ENCODE measurements around the gene ZNF506. TPM values are rescaled to one million over a fixed set of nuclear protein-coding genes. Genes with fewer than 3 reads are reported as not detected.

ZNF506 gene
- total and polyA plus RNA-seq, 2 donors (not counting 3 experiments of a cell fraction or from before 2014, with no cell fraction given), result 6.4 to 10.7 TPM

DNA sequence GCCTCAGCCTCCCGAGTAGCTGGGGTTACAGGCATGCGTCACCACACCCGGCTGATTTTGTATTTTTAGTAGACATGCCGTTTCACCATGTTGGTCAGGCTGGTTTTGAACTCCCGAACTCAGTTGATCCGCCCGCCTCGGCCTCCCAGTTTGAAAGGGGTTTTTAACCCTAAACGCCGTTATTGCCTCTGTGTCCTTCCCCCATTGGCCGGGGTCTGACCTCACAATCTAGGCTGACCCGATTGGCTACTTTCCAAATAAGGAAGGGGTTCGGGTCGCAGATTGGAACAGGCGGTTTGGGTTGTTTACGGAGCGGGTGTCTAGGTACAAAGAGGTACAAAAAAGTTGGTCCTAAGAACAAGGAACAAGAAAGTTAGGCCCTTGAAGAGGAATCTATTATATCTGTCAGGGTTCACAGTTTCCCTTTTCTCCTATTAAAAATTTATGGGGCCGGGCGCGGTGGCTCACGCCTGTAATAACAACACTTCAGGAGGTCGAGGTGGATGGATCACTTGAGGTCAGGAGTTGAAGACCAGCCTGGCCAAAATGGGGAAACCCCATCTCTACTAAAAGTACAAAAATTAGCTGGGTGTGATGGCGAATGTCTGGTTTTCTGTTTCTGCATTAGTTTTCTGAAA lies 45.2 kb upstream of the ZNF506 start:
- H3K36me3 ChIP-seq (ENCODE audit: control insufficient read depth in 2 of 2, extremely low read depth in 1 of 2, insufficient read depth in 2 of 2, low read length in 2 of 2), result no peaks in the 10 kb centered on the region
- no TSS peak for BruUV-seq (replicated peaks)
- H2AFZ ChIP-seq (ENCODE audit: low read depth, low read length), result peak overlapping the region; percentile 100
- no peaks in the 10 kb centered on the region for H4K20me1 ChIP-seq (replicated peaks; ENCODE audit: control insufficient read depth, extremely low read depth, insufficient read depth, low read length)
- dilution Hi-C loops (cut with MboI; ENCODE audit: extremely low pct_ligation_motif_present, low sequenced_read_pairs), result no loop called here
- H3K9me1 ChIP-seq (replicated peaks; ENCODE audit: control insufficient read depth, extremely low read depth, insufficient read depth, low read length), result no peaks in the 10 kb centered on the region
- no peaks in the 10 kb centered on the region for H3K27me3 ChIP-seq (ENCODE audit: control insufficient read depth in 2 of 2, insufficient read depth in 2 of 2, low read length in 2 of 2)
- H3K4me3 ChIP-seq (replicated peaks in 1 of 3; ENCODE audit: insufficient read depth in 1 of 3, low read depth in 1 of 3, low read length in 3 of 3), result peak overlapping the region; percentile 82 to 93 (median 91)
- H3K79me2 ChIP-seq (ENCODE audit: control insufficient read depth, insufficient read depth, low read length), result peaks cover 11% of the 10 kb centered on the region
- DNase-seq (ENCODE audit: low read depth, low spot score) (peak; percentile 12), FAIRE-seq (no peak)
- H3K4me1 ChIP-seq (ENCODE audit: control insufficient read depth, extremely low read depth, insufficient read depth, low read length), result no peaks in the 10 kb centered on the region
- H3K4me2 ChIP-seq (ENCODE audit: insufficient read depth, low read length), result peak overlapping the region; percentile 89
- H3K9me3 ChIP-seq (replicated peaks; ENCODE audit: control insufficient read depth, insufficient read depth, low read length), result no peaks in the 10 kb centered on the region
- POLR2A ChIA-PET, result interaction anchor here (1.3 kb wide), 1 partner anchor 45 kb away, joined by 9 read pairs; the partner anchor contains the start of gene ZNF506
- peak overlapping the region; percentile 60 for H3K27ac ChIP-seq (ENCODE audit: insufficient read depth, low read depth, low read length)
- H3K9ac ChIP-seq (replicated peaks; ENCODE audit: extremely low read depth, insufficient read depth, low read length), result peak overlapping the region; percentile 93
- TF ChIP-seq GATA2 (IDR thresholded peaks at IDR 0.05; ENCODE audit: insufficient read depth, insufficient read length, low read depth, low read length), result no peak
- no peak for TF ChIP-seq FOS (IDR thresholded peaks at IDR 0.05; ENCODE audit: borderline replicate concordance, insufficient read depth, low read length)
- TF ChIP-seq POLR2AphosphoS5 (IDR thresholded peaks at IDR 0.05; ENCODE audit: insufficient read depth, low read depth, low read length), result no peak
- TF ChIP-seq MYC (IDR thresholded peaks at IDR 0.05; ENCODE audit: low read depth, low read length), result no peak
- TF ChIP-seq, protein P1, sequence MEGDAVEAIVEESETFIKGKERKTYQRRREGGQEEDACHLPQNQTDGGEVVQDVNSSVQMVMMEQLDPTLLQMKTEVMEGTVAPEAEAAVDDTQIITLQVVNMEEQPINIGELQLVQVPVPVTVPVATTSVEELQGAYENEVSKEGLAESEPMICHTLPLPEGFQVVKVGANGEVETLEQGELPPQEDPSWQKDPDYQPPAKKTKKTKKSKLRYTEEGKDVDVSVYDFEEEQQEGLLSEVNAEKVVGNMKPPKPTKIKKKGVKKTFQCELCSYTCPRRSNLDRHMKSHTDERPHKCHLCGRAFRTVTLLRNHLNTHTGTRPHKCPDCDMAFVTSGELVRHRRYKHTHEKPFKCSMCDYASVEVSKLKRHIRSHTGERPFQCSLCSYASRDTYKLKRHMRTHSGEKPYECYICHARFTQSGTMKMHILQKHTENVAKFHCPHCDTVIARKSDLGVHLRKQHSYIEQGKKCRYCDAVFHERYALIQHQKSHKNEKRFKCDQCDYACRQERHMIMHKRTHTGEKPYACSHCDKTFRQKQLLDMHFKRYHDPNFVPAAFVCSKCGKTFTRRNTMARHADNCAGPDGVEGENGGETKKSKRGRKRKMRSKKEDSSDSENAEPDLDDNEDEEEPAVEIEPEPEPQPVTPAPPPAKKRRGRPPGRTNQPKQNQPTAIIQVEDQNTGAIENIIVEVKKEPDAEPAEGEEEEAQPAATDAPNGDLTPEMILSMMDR (IDR thresholded peaks at IDR 0.05; ENCODE audit: extremely low read depth in 1 of 2, insufficient read depth in 1 of 2, low read depth in 1 of 2, low read length in 2 of 2), result no peak
- TF ChIP-seq JUN (IDR thresholded peaks at IDR 0.05; ENCODE audit: borderline replicate concordance, insufficient read depth, insufficient read length, low read depth), result no peak
- no peak for TF ChIP-seq POLR2A (IDR thresholded peaks at IDR 0.05; ENCODE audit: low read depth, low read length)
- TF ChIP-seq, protein P2, sequence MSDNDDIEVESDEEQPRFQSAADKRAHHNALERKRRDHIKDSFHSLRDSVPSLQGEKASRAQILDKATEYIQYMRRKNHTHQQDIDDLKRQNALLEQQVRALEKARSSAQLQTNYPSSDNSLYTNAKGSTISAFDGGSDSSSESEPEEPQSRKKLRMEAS (IDR thresholded peaks at IDR 0.05; ENCODE audit: insufficient read depth, insufficient read length), result no peak
- TF ChIP-seq EZH2 (IDR thresholded peaks at IDR 0.05; ENCODE audit: borderline replicate concordance, low read depth, low read length, severe bottlenecking), result no peak
- CTCF ChIA-PET, result interaction anchor here (1.2 kb wide), 1 partner anchor 15 kb away, joined by 4 read pairs; no protein-coding TSS in a partner anchor
- intact Hi-C loops (cut with micrococcal nuclease), result loop anchor here (2.0 to 5.0 kb wide), 3 partner anchors 34 to 204 kb away; partner anchors contain the start of genes ATP13A1 and ZNF93

Data from endothelial cell of umbilical vein (primary cell).